Neuron (in vitro differentiated cells): Measurements from ENCODE around the gene HDHD5.

Experiments
- H2AFZ ChIP-seq: one replicate; pipeline ENCODE4 v1.6.1; 2013; ENCODE audit warnings: low read depth, mild to moderate bottlenecking, inconsistent platforms, low read length, moderate library complexity
- H3K27me3 ChIP-seq: one replicate; pipeline ENCODE4 v1.6.1; 2013; ENCODE audit warnings: low read length; ENCODE audit not compliant: insufficient read depth
- H3K36me3 ChIP-seq: one replicate; pipeline ENCODE4 v1.6.1; 2013; ENCODE audit warnings: low read length; ENCODE audit not compliant: insufficient read depth
- H3K4me1 ChIP-seq: one replicate; pipeline ENCODE4 v1.6.1; 2013; ENCODE audit warnings: low read length; ENCODE audit not compliant: insufficient read depth
- H3K4me3 ChIP-seq: 2 replicates; pipeline ENCODE4 v1.5.1; 2013; ENCODE audit warnings: mild to moderate bottlenecking, low read length, moderate library complexity
- H3K9me3 ChIP-seq: one replicate; pipeline ENCODE4 v1.6.1; 2013; ENCODE audit warnings: low read length

HDHD5 gene

DNA sequence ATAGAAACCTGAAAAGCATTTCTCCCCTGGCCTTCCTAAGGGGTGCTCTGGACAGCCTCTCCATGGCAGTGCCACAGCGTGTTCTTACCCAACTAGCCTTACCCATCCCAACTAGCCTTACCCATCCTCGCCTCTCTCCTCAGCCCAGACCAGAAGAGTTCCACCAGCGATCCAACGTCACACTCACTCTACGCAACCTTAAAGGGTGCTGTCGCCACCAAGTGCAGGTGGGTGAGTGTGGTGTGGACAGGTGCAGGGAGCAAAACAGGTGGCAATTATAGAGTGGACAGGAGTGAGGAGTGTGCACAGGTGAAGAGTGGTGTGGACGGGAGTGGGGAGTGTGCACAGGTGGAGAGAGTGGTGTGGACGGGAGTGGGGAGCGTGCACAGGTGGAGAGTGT is 55.7 kb downstream of the HDHD5 start:
- Histone ChIP-seq H3K9me3 (no peaks in the 10 kb centered on the region), H3K36me3 (peaks cover 55% of the 10 kb centered on the region)

DNA sequence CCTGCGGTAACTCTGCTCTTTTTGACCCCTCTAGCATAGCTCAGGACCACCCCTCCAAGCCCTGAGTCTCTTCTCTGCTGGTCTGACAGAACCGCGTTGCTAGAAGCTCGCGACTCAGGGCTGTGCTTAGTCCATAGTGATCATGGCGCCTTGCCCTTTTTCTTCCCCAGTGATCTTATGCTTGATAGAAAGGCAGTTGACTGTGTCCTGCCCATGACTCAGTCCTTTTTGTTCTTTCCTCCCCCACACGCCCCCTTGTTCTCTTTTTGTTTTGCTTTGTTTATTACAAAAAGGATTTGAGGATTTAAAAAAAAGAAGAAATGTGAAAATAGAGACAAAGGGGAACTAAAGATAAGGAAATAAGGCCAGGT is 56.8 kb downstream of the HDHD5 start:
- Histone ChIP-seq H3K36me3 (peaks cover 53% of the 10 kb centered on the region), H3K4me1 (no peaks in the 10 kb centered on the region), H3K27me3 (no peaks in the 10 kb centered on the region), H2AFZ (no peak overlapping the region), H3K4me3 (no peak overlapping the region), H3K9me3 (no peaks in the 10 kb centered on the region)

More for the DNA sequence above, 55.7 kb downstream of the HDHD5 start:
- Histone ChIP-seq H2AFZ (no peak overlapping the region), H3K4me1 (no peaks in the 10 kb centered on the region), H3K27me3 (no peaks in the 10 kb centered on the region), H3K4me3 (no peak overlapping the region)

DNA sequence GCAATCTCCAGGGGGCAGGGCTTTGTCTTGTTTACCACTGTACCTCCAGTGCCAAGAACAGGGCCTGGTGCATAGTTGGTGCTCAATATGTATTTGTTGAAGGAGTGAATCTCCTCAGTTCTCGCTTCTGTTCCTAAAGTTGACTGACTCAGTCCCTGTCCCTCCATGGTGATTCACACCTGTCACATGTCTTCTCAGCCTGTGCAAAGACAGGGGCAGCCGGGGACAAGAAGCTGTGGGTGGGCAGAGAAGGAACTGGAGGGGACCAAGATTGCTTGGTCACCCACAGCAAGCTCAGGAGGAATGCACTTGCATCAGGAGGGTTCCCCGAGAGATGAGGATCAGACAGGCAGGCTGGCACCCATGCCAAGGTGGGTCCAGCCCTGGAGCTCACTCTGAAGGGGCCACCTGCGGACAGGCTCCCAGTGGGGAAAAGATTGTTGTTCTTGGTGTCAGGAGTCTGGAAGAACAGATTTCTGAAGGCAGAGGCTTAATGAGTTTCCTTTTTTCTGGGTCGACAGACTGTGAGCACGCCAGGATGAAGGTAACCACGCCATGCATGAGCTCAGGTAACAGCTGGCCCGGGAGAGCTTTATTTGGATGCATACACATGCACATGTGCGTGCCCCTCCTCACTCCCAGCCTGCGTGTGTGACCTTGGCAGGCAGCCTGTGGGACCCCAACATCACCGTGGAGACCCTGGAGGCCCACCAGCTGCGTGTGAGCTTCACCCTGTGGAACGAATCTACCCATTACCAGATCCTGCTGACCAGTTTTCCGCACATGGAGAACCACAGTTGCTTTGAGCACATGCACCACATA is 57.4 kb downstream of the HDHD5 start:
- Histone ChIP-seq H3K36me3 (peaks cover 53% of the 10 kb centered on the region), H3K9me3 (no peaks in the 10 kb centered on the region), H2AFZ (no peak overlapping the region), H3K4me3 (no peak overlapping the region), H3K27me3 (no peaks in the 10 kb centered on the region), H3K4me1 (no peaks in the 10 kb centered on the region)

DNA sequence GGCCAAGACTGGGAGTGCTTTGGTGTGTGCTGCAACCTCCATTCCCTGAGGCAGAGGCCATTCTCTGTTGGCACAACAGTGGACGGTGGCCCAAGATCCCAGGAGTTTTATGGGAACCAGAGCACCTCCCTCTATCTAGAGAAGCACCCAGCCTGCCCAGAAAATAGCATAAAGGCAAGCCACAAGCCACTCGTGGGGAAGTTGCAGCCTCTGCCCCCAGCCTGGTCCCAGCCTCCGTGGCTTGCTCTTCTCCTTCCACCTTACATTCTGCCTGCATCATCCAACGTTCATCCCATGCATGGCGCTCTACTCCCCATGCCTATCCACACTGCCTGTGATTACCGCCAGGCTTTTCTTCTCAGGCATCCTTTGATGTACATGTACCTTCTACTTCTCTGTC is 58.5 kb downstream of the HDHD5 start:
- H3K36me3 ChIP-seq: peaks cover 45% of the 10 kb centered on the region
- H3K9me3 ChIP-seq: no peaks in the 10 kb centered on the region
- no peak overlapping the region for H3K4me3 ChIP-seq
- no peaks in the 10 kb centered on the region for H3K27me3 ChIP-seq
- H3K4me1 ChIP-seq: no peaks in the 10 kb centered on the region
- H2AFZ ChIP-seq: no peak overlapping the region

DNA sequence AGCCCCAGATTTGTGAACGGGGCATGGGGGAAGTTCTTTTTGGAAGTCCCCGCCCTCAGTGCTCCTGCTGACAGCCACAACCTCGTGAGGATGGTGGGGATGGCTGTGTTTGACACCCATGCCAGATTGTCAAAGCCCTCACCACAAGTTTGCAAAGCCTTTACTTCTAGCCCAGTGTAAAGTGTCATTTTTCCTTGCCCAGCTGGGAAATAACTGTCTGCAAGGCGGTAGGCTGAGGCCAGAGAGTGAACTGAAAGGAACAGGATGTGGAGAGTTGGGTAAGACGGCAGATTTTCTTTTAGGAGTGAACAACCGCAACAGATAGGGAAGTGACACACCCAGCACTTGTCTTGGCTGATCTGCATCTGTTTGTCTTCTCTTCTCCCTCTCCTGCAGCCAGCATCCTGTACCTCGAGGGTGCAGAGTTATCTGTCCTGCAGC is 60.7 kb downstream of the HDHD5 start:
- Histone ChIP-seq H2AFZ (no peak overlapping the region), H3K36me3 (peaks cover 43% of the 10 kb centered on the region), H3K4me1 (no peaks in the 10 kb centered on the region), H3K27me3 (no peaks in the 10 kb centered on the region), H3K9me3 (no peaks in the 10 kb centered on the region), H3K4me3 (no peak overlapping the region)

DNA sequence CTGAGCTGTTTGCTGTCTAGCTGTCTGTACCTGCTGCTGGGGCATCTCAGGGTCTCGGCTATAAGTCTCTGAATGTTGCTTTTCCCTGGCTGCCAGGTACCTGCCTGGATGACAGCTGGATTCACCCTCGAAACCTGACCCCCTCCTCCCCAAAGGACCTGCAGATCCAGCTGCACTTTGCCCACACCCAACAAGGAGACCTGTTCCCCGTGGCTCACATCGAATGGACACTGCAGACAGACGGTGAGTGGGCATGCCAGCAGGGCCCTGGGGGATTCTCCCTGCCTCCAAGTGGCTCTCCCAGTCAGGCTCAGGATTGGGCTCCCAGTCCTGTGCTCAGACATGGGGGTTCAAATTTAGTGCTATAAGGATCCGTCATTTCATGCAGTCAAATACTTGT is 61.4 kb downstream of the HDHD5 start:
- no peak overlapping the region for H2AFZ ChIP-seq
- no peak overlapping the region for H3K4me3 ChIP-seq
- no peaks in the 10 kb centered on the region for H3K4me1 ChIP-seq
- H3K27me3 ChIP-seq: no peaks in the 10 kb centered on the region
- no peaks in the 10 kb centered on the region for H3K9me3 ChIP-seq
- peaks cover 38% of the 10 kb centered on the region for H3K36me3 ChIP-seq

DNA sequence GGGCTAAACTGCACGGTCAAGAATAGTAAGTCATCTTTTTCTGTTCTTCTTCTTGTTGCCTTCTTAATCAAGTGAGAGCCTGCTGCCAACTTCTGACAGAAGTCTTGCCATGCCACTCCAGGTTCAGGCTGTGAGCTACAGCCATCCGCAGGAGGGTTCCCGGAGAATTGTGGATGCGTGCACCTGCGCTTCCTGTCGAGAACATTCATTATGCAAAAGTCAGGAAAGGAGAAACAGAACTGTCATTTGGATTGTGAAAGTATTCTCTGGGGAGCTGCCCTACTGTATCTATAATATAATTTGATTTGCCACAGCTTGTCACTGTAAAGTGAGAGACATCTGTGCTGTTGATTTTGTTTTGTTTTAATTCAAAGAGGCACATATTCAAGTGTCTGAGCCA is 62.0 kb downstream of the HDHD5 start:
- Histone ChIP-seq H3K27me3 (no peaks in the 10 kb centered on the region), H2AFZ (no peak overlapping the region), H3K36me3 (peaks cover 35% of the 10 kb centered on the region), H3K4me1 (no peaks in the 10 kb centered on the region), H3K4me3 (no peak overlapping the region), H3K9me3 (no peaks in the 10 kb centered on the region)

DNA sequence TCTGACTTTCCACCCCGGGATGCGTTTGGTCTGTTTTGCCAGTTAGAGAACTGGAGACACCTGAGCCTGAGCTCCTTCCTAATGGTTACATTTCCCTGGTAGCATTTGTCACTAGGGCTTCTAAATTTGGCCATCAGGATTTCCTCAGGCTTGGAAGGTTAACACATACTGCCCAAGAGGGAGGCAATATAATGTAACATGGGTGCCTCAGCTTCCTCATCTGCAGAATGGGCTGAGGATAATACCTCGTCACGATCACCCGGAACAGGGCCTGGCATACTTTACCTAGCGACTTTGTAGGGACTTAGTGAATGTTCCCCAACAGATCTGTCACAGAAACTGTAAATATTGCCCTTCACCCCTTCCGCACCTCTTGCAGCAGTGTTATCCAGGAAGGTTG is 63.0 kb downstream of the HDHD5 start:
- Histone ChIP-seq H3K9me3 (no peaks in the 10 kb centered on the region), H3K27me3 (no peaks in the 10 kb centered on the region), H3K36me3 (peaks cover 25% of the 10 kb centered on the region), H3K4me1 (no peaks in the 10 kb centered on the region), H2AFZ (no peak overlapping the region), H3K4me3 (no peak overlapping the region)

DNA sequence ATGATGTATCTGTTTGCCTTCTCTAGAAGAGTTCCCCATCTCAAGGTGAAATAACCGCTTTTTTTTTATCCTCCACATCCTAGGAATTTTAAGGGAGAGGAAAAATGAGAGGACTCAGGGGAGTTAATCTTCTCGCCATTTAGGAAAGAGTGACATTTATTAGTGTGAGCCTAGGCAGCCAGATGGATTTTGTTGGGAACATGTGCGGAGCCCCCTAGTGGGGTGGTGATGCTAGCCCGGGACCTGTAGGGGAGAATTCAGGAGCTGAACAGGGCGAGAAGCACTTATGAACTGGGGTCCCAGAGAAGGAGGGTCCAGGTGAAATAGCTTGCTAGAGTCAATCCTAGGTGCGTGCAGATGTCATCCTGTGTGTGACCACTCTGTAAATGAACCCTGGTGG is 63.5 kb downstream of the HDHD5 start:
- no peak overlapping the region for H3K4me3 ChIP-seq
- no peaks in the 10 kb centered on the region for H3K27me3 ChIP-seq
- no peaks in the 10 kb centered on the region for H3K9me3 ChIP-seq
- H2AFZ ChIP-seq: no peak overlapping the region
- peaks cover 21% of the 10 kb centered on the region for H3K36me3 ChIP-seq
- H3K4me1 ChIP-seq: no peaks in the 10 kb centered on the region

DNA sequence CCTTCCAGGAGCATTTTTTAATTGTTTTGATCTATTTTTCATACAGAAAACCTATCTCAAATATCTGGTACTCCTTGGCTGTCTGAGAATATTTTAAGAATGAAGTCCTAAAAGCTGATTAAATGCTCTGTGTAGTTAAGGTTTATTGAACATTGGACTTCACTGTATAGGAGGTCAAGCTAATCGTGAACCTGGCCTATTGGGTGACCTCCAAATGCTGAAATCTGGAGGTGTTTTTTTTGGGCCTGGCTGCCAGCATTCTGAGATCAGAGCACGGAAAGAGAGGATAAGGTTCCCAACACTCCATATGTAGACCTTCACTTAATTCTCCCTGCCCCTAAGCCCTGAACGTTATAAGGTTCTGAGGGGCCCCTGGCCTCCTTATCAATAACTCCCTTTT is 66.0 kb downstream of the HDHD5 start:
- no peaks in the 10 kb centered on the region for H3K9me3 ChIP-seq
- H2AFZ ChIP-seq: no peak overlapping the region
- peaks cover 3% of the 10 kb centered on the region for H3K36me3 ChIP-seq
- H3K4me3 ChIP-seq: no peak overlapping the region
- no peaks in the 10 kb centered on the region for H3K27me3 ChIP-seq
- no peaks in the 10 kb centered on the region for H3K4me1 ChIP-seq

DNA sequence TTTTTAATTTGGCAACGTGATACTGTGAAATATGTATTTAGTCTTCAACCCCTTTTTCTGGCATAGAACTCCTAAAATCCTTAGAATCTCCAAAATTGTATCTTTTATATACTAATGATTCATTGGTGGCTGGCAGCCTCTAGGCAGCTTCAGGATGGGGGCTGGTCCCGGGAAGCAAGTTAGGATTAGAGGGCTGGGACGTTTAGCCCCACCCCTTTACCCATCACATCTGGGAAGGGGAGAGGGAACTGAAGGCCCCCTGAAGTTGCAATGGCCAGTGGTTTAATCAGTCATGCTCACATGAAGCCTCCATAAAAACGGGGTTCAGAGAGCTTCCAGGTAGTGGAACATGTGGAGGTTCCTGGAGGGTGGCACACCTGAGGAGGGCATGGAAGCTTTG is 67.2 kb downstream of the HDHD5 start:
- Histone ChIP-seq H3K4me3 (no peak overlapping the region), H2AFZ (no peak overlapping the region), H3K4me1 (no peaks in the 10 kb centered on the region), H3K27me3 (no peaks in the 10 kb centered on the region), H3K36me3 (no peaks in the 10 kb centered on the region), H3K9me3 (no peaks in the 10 kb centered on the region)

DNA sequence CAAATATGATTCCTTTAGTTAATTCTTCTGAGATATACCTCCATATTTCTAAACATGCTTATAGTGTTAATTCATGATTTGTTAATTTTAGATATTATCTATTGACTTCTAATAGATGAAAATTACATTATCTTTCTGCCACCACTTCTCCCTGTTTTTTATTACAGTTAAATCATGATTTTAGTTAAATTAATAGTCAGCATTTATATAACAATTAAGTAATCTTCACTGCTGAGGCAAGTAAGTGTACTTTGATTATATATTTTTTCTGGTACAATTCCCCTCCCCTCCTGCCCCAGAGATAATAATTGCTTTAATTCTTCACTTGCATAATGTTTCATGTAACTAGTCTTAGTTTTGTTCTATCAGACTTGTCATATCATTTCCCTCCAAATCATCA is 68.5 kb downstream of the HDHD5 start:
- Histone ChIP-seq H3K4me1 (no peaks in the 10 kb centered on the region), H3K9me3 (no peaks in the 10 kb centered on the region), H3K4me3 (no peak overlapping the region), H3K27me3 (no peaks in the 10 kb centered on the region), H3K36me3 (no peaks in the 10 kb centered on the region), H2AFZ (no peak overlapping the region)
